PC-3 (cell line): Measurements from ENCODE around the gene DIPK1C.

Experiments used
- CTCF ChIP-seq: fragments of 300-600 bp; sonication (generic); conservative IDR thresholded peaks from 2 replicates; pipeline ENCODE4 v1.5.1; 2017; ENCODE audit warnings: antibody characterized with exemption, low read depth, mild to moderate bottlenecking, low read length
- EZH2phosphoT487 ChIP-seq: fragments of 300-600 bp; sonication (generic); IDR thresholded peaks from 2 replicates; pipeline ENCODE4 v1.6.1; 2018; ENCODE audit warnings: mild to moderate bottlenecking, antibody characterized with exemption, low read length, borderline replicate concordance

DNA sequence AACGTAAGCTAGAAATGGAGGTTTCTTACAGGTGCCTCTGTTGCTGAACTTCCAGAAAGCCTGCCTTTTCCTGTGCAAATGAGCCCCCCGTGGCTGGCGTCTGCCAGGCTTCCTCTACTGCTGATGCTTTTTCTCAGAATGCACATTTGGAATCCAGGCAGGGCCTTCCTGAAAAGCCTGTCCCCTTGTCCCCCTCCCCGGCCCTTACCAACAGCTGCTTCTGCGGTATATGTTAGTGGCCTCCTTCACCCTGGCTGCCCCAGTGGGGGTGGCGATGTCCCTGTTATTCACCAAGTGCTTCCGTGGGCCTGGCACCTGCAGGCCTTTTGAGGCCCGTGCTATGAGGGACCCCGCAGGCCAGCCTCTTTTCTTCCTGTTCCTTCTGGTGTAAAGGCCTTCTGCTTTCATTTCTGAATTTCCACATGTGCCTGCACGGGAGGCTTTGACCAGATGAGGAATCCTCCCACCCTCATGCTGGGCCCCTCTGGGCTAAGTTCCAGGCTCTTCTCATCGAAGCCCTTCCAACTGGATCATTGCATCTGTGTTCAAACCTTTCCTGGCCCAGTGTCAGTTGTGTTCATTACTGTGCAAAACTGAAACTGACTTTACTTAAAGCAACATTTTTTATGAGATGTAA, 49.5 kb upstream of the DIPK1C start:
- TF ChIP-seq CTCF (no peak), EZH2phosphoT487 (no peak)
